ENCODE data around the gene NOD2.

NOD2 gene

DNA sequence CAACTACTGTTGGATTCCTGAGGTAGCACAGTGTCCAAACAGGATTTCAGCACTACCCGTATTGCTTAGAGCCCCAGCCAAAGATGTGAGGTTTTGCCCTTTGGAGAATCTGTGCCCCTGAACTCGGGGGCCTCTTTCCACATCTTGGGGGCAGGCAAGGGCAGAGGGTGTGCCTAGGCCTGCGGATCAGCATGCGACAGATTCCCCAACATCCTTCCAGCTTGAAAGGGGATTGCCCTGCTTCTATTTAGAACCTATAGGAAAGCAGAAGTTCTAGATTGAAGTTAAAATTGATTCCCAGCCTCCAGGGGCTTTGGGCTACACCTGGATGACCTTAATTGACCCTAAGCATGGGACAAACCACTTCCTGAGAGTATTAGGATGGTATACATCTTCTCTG is 19.6 kb downstream of the NOD2 start:
- no peaks in the 10 kb centered on the region for H3K79me2 ChIP-seq
- TF ChIP-seq, protein P1, sequence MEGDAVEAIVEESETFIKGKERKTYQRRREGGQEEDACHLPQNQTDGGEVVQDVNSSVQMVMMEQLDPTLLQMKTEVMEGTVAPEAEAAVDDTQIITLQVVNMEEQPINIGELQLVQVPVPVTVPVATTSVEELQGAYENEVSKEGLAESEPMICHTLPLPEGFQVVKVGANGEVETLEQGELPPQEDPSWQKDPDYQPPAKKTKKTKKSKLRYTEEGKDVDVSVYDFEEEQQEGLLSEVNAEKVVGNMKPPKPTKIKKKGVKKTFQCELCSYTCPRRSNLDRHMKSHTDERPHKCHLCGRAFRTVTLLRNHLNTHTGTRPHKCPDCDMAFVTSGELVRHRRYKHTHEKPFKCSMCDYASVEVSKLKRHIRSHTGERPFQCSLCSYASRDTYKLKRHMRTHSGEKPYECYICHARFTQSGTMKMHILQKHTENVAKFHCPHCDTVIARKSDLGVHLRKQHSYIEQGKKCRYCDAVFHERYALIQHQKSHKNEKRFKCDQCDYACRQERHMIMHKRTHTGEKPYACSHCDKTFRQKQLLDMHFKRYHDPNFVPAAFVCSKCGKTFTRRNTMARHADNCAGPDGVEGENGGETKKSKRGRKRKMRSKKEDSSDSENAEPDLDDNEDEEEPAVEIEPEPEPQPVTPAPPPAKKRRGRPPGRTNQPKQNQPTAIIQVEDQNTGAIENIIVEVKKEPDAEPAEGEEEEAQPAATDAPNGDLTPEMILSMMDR (IDR thresholded peaks at IDR 0.05): no peak
- H3K27ac ChIP-seq: no peak overlapping the region
- H3K9me3 ChIP-seq (ENCODE audit: control insufficient read depth, low read length): no peaks in the 10 kb centered on the region
- no peak overlapping the region for H3K4me2 ChIP-seq (ENCODE audit: low read length)
- H3K4me1 ChIP-seq: no peaks in the 10 kb centered on the region
- H3K36me3 ChIP-seq (ENCODE audit: control insufficient read depth, insufficient read depth, low read length): no peaks in the 10 kb centered on the region
- H3K27me3 ChIP-seq (ENCODE audit: control insufficient read depth, insufficient read depth, low read length): no peaks in the 10 kb centered on the region
- no peak overlapping the region for H2AFZ ChIP-seq
- H3K4me3 ChIP-seq (ENCODE audit: low read depth, low read length): no peak overlapping the region
- no peak overlapping the region for H3K9ac ChIP-seq

GRCh38 chr16:50717091-50717490 is 23.7 kb downstream of the NOD2 start:
- Histone ChIP-seq H3K79me2 (no peaks in the 10 kb centered on the region), H3K36me3 (ENCODE audit: control insufficient read depth, insufficient read depth, low read length) (no peaks in the 10 kb centered on the region), H2AFZ (no peak overlapping the region), H3K4me3 (ENCODE audit: low read depth, low read length) (no peak overlapping the region), H3K27me3 (ENCODE audit: control insufficient read depth, insufficient read depth, low read length) (no peaks in the 10 kb centered on the region), H3K9me3 (ENCODE audit: control insufficient read depth, low read length) (no peaks in the 10 kb centered on the region), H3K4me2 (ENCODE audit: low read length) (no peak overlapping the region), H3K4me1 (no peaks in the 10 kb centered on the region), H3K9ac (no peak overlapping the region), H3K27ac (no peak overlapping the region)
- TF ChIP-seq, protein P1 (IDR thresholded peaks at IDR 0.05): no peak

- no peaks in the 10 kb centered on the region for H3K4me1 ChIP-seq
- H3K79me2 ChIP-seq: no peaks in the 10 kb centered on the region
- TF ChIP-seq, protein P1 (IDR thresholded peaks at IDR 0.05): no peak
- no peaks in the 10 kb centered on the region for H3K9me3 ChIP-seq (ENCODE audit: control insufficient read depth, low read length)
- no peak overlapping the region for H2AFZ ChIP-seq
- H3K4me2 ChIP-seq (ENCODE audit: low read length): no peak overlapping the region
- no peaks in the 10 kb centered on the region for H3K27me3 ChIP-seq (ENCODE audit: control insufficient read depth, insufficient read depth, low read length)
- no peak overlapping the region for H3K9ac ChIP-seq
- no peaks in the 10 kb centered on the region for H3K36me3 ChIP-seq (ENCODE audit: control insufficient read depth, insufficient read depth, low read length)
- H3K27ac ChIP-seq: no peak overlapping the region
- no peak overlapping the region for H3K4me3 ChIP-seq (ENCODE audit: low read depth, low read length)
Observed at GRCh38 chr16:50717494-50717893, 24.1 kb downstream of the NOD2 start.

DNA sequence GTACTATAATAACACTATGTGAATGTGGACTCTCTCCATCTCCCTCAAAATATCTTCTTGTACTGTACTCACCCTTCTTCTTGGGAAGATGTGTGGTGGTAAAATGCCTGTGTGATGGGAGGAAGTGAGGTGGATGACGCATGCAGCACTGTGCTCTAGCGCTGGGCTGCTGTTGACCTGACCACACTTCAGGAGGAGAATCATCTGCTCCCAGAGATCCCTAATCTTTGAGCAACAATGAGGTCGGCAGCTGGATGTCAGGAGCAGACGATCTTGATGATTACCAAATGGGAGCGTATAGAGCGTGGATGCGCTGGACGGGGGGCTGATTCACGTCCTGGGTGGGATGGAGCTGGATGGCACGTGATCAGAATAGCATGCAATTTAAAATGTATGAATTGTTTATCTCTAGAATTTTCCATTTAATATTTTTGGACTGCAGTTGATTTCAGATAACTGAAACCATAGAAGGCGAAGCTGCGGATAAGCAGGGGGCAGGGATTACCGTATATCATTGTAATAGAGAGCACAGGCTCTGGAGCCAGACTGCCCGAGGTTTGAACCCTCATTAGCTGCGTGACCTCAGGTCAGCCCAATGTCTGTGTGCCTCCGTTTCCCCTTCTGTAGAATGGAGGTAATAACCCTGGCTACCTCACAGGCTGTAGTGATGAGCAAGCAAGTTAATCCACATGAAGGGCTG is 24.8 kb downstream of the NOD2 start:
- no peak overlapping the region for H3K4me3 ChIP-seq (ENCODE audit: low read depth, low read length)
- TF ChIP-seq, protein P1 (IDR thresholded peaks at IDR 0.05): no peak
- no peaks in the 10 kb centered on the region for H3K9me3 ChIP-seq (ENCODE audit: control insufficient read depth, low read length)
- H3K79me2 ChIP-seq: no peaks in the 10 kb centered on the region
- no peaks in the 10 kb centered on the region for H3K27me3 ChIP-seq (ENCODE audit: control insufficient read depth, insufficient read depth, low read length)
- H3K36me3 ChIP-seq (ENCODE audit: control insufficient read depth, insufficient read depth, low read length): no peaks in the 10 kb centered on the region
- H2AFZ ChIP-seq: no peak overlapping the region
- no peak overlapping the region for H3K27ac ChIP-seq
- H3K4me1 ChIP-seq: no peaks in the 10 kb centered on the region
- no peak overlapping the region for H3K9ac ChIP-seq
- no peak overlapping the region for H3K4me2 ChIP-seq (ENCODE audit: low read length)

DNA sequence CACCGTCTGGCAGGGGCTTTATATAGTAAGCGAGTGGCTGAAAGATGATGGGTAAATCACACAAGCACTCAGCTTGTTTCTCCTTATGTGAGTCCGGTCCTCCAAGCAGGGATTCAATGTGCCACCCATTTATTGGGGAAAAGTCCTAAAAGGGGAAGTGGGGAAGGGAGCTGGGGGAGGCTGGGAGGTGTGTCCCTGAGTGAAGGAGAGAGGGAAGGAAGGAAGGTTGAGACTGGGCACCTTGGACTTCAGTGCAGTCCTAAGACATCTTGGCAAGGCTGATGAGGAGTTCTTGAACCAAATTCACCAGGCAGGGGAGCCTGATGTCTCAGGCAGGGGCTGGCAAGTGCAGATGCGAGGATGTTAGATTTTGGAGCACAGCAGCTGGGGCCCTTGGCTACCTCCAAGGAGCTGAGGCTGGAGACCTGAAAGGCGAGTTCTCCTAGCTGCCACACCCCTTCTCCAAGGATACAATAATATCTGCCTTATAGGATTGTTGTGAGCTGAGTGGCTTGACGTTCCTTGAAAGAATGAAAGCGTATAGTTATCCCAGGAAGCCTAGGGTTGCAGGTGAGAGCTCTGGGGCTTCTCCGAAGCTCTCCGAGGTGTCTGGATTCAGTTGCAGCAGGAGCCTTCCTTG is 25.5 kb downstream of the NOD2 start:
- Histone ChIP-seq H3K9ac (no peak overlapping the region), H3K4me3 (ENCODE audit: low read depth, low read length) (no peak overlapping the region)

More for the DNA sequence above, 25.5 kb downstream of the NOD2 start:
- Histone ChIP-seq H3K27me3 (ENCODE audit: control insufficient read depth, insufficient read depth, low read length) (no peaks in the 10 kb centered on the region), H3K9me3 (ENCODE audit: control insufficient read depth, low read length) (no peaks in the 10 kb centered on the region), H3K4me1 (no peaks in the 10 kb centered on the region), H3K27ac (no peak overlapping the region), H3K79me2 (no peaks in the 10 kb centered on the region), H3K36me3 (ENCODE audit: control insufficient read depth, insufficient read depth, low read length) (no peaks in the 10 kb centered on the region), H2AFZ (no peak overlapping the region), H3K4me2 (ENCODE audit: low read length) (no peak overlapping the region)
- TF ChIP-seq, protein P1 (IDR thresholded peaks at IDR 0.05): no peak
